Suprapubic skin (tissue), 4 donors: ENCODE measurements around the gene USP47. TPM values are rescaled to one million over a fixed set of nuclear protein-coding genes. Genes with fewer than 3 reads are reported as not detected.
"Not testable (repeated sequence)": the region's sequence is repeated elsewhere in the genome, so short reads cannot be mapped to it uniquely, and the experiment has no call there.

Source experiments
- DNase-seq, 2 donors: peaks; one replicate each; pipeline ENCODE4 v3.0.0-alpha.2; 2019; ENCODE audit warnings: low spot score in 2 of 2
- H3K27ac ChIP-seq: fragments of 200-600 bp; sonication (generic); one replicate; pipeline ENCODE4 v1.5.1; 2019
- H3K27me3 ChIP-seq: fragments of 200-600 bp; sonication (generic); one replicate; pipeline ENCODE4 v1.5.1; 2019
- H3K36me3 ChIP-seq: fragments of 200-600 bp; sonication (generic); one replicate; pipeline ENCODE4 v1.5.1; 2019
- H3K4me1 ChIP-seq: fragments of 200-600 bp; sonication (generic); one replicate; pipeline ENCODE4 v1.5.1; 2019
- H3K4me3 ChIP-seq: fragments of 200-600 bp; sonication (generic); one replicate; pipeline ENCODE4 v1.5.1; 2019; ENCODE audit warnings: mild to moderate bottlenecking
- H3K9me3 ChIP-seq: fragments of 200-600 bp; sonication (generic); one replicate; pipeline ENCODE4 v1.5.1; 2019
- CTCF ChIP-seq, 2 donors: fragments of 200-600 bp in 1 of 2; fragments of 450-650 bp in 1 of 2; sonication (generic) in 1 of 2; IDR thresholded peaks; one replicate each; pipeline ENCODE4 v1.5.1; 2016 to 2019; ENCODE audit warnings: antibody characterized with exemption in 2 of 2, mild to moderate bottlenecking in 1 of 2, moderate library complexity in 1 of 2
- EP300 ChIP-seq: sonication (generic); formaldehyde crosslinking; IDR thresholded peaks from one replicate; pipeline ENCODE4 v1.6.1; 2017; ENCODE audit warnings: antibody characterized with exemption
- POLR2A ChIP-seq, 2 donors: fragments of 450-650 bp; IDR thresholded peaks; one replicate each; pipeline ENCODE4 v1.6.1; 2017; ENCODE audit warnings: antibody characterized with exemption in 2 of 2, mild to moderate bottlenecking in 2 of 2, moderate library complexity in 2 of 2
- POLR2AphosphoS5 ChIP-seq, 3 donors: sonication (generic); formaldehyde crosslinking; IDR thresholded peaks; one replicate each; pipeline ENCODE4 v1.6.1; 2017; ENCODE audit warnings: antibody characterized with exemption in 3 of 3
- WGBS: methylation state at CpG from one replicate; pipeline ENCODE4 v1.1.5; 2018; 5-methylcytosine and 5-hydroxymethylcytosine counted together
- total RNA-seq, 4 donors: library from RNA; depleted of rRNA; stranded (reverse); fragments of >200 nt; gene quantifications; one replicate each; pipeline ENCODE4 v1.1.0, GENCODE V29; 2016

USP47 gene
- total RNA-seq, 4 donors from 2014 or later: 56.0 to 102 (median 72.2) TPM

GRCh38 chr11:11818529-11819121 is 23.1 kb upstream of the USP47 start:
- Histone ChIP-seq H3K36me3 (no peaks in the 10 kb centered on the region), H3K27ac (no peak overlapping the region), H3K9me3 (no peaks in the 10 kb centered on the region), H3K27me3 (no peaks in the 10 kb centered on the region), H3K4me3 (no peak overlapping the region), H3K4me1 (no peaks in the 10 kb centered on the region)
- no peak for DNase-seq
- TF ChIP-seq POLR2AphosphoS5 (IDR thresholded peaks at IDR 0.05): no peak
- TF ChIP-seq EP300: no peak
- TF ChIP-seq POLR2A (IDR thresholded peaks at IDR 0.05): no peak
- TF ChIP-seq CTCF (IDR thresholded peaks at IDR 0.05): no peak
- 74% methylated on average over 2 of the region's 2 CpGs for WGBS

DNA sequence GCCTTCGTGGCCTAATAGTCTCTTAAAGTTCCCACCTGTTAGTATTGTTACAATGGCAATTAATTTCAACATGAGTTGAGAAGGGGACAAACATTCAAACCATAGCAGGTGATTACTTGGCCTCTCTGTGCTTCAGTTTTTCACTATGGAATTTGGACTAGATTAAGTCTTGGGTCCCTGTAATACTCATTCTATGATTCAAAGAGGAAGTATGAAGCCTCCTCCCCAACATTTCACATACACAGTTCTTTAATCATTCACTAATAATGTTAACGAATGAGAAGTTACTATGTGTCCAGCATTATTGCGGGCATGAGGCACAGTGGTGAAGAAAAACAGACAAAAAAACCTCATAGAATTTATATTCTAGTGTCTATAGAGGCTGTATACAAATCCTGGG is 19.9 kb upstream of the USP47 start:
- no peaks in the 10 kb centered on the region for H3K9me3 ChIP-seq
- WGBS: 63% methylated on average over 3 of the region's 3 CpGs
- no peak overlapping the region for H3K4me3 ChIP-seq
- no peaks in the 10 kb centered on the region for H3K4me1 ChIP-seq
- no peaks in the 10 kb centered on the region for H3K36me3 ChIP-seq
- no peak overlapping the region for H3K27ac ChIP-seq
- no peak for TF ChIP-seq EP300
- no peak for TF ChIP-seq POLR2AphosphoS5 (IDR thresholded peaks at IDR 0.05)
- TF ChIP-seq POLR2A (IDR thresholded peaks at IDR 0.05): no peak
- TF ChIP-seq CTCF (IDR thresholded peaks at IDR 0.05): no peak
- DNase-seq: no peak
- H3K27me3 ChIP-seq: no peaks in the 10 kb centered on the region

GRCh38 chr11:11822946-11823345 is 18.8 kb upstream of the USP47 start:
- H3K4me3 ChIP-seq: no peak overlapping the region
- H3K27me3 ChIP-seq: no peaks in the 10 kb centered on the region
- no peaks in the 10 kb centered on the region for H3K9me3 ChIP-seq
- WGBS: 52% methylated on average over 4 of the region's 4 CpGs
- no peak for TF ChIP-seq CTCF (IDR thresholded peaks at IDR 0.05)
- TF ChIP-seq POLR2A (IDR thresholded peaks at IDR 0.05): no peak
- TF ChIP-seq POLR2AphosphoS5 (IDR thresholded peaks at IDR 0.05): no peak
- no peak for TF ChIP-seq EP300
- no peaks in the 10 kb centered on the region for H3K36me3 ChIP-seq
- no peak overlapping the region for H3K27ac ChIP-seq
- H3K4me1 ChIP-seq: no peaks in the 10 kb centered on the region
- no peak for DNase-seq

GRCh38 chr11:11826260-11826659 is 15.5 kb upstream of the USP47 start:
- H3K27ac ChIP-seq: no peak overlapping the region
- no peak for TF ChIP-seq EP300
- no peak for TF ChIP-seq POLR2A (IDR thresholded peaks at IDR 0.05)
- no peak for TF ChIP-seq POLR2AphosphoS5 (IDR thresholded peaks at IDR 0.05)
- no peak for TF ChIP-seq CTCF (IDR thresholded peaks at IDR 0.05)
- no peaks in the 10 kb centered on the region for H3K27me3 ChIP-seq
- no peak overlapping the region for H3K4me3 ChIP-seq
- no peaks in the 10 kb centered on the region for H3K9me3 ChIP-seq
- WGBS: 96% methylated on average over 1 of the region's 1 CpG
- no peak for DNase-seq
- no peaks in the 10 kb centered on the region for H3K4me1 ChIP-seq
- no peaks in the 10 kb centered on the region for H3K36me3 ChIP-seq

DNA sequence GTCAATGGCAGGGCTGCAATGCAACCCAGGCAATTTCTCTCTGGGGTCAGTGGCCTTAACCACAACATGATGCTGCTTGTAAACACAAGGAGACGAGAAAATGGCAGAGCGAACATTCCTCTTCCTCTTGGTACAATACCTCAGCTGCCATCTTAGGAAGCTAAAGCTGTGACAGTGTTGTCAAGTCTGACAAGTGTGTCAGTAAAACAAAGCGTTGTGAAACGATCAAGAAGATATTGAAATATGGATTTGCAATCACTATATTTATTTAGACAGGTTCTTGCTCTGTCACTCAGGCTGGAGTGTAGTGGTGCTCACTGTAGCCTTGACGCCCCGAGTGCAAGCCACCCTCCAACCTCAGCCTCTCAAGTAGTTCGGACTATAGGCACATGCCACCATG is 14.5 kb upstream of the USP47 start:
- Histone ChIP-seq H3K4me3 (no peak overlapping the region), H3K9me3 (no peaks in the 10 kb centered on the region), H3K4me1 (no peaks in the 10 kb centered on the region), H3K27me3 (no peaks in the 10 kb centered on the region), H3K36me3 (no peaks in the 10 kb centered on the region), H3K27ac (no peak overlapping the region)
- WGBS: 84% methylated on average over 7 of the region's 7 CpGs
- DNase-seq: no peak
- TF ChIP-seq POLR2AphosphoS5 (IDR thresholded peaks at IDR 0.05): no peak
- no peak for TF ChIP-seq CTCF (IDR thresholded peaks at IDR 0.05)
- TF ChIP-seq POLR2A (IDR thresholded peaks at IDR 0.05): no peak
- no peak for TF ChIP-seq EP300

DNA sequence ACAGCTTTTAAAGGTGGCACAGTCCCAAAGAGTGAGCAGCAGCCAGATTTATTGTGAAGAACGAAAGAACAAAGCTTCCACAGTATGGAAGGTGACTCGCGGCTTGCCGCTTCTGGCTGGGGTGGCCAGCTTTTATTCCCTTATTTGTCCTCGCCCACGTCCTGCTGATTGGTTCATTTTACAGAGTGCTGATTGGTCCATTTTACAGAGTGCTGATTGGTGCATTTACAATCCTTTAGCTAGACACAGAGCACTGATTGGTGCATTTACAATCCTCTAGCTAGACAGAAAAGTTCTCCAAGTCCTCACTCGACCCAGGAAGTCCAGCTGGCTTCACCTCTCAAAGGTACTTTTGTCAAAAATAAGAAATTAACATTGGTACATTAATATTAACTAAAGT is 10.4 kb upstream of the USP47 start:
- not testable (repeated sequence) for H3K4me1 ChIP-seq, H3K27ac ChIP-seq, DNase-seq, H3K36me3 ChIP-seq, H3K27me3 ChIP-seq, H3K9me3 ChIP-seq, H3K4me3 ChIP-seq
- 79% methylated on average over 7 of the region's 7 CpGs for WGBS
